Stimulated activated CD4-positive, alpha-beta T cell treated with anti-CD3 and anti-CD28 coated beads, Interleukin-15, amount 100 ng/mL, for 1 hour (primary cell): ENCODE data around the gene FAM20C.
"Not testable (repeated sequence)": the region's sequence is repeated elsewhere in the genome, so short reads cannot be mapped to it uniquely, and the experiment has no call there.

Experiments
- DNase-seq, 2 donors: peaks; one replicate each; pipeline ENCODE4 v3.0.0-alpha.2; 2020; ENCODE audit warnings: low read depth in 1 of 2, low spot score in 1 of 2

Gene FAM20C

DNA sequence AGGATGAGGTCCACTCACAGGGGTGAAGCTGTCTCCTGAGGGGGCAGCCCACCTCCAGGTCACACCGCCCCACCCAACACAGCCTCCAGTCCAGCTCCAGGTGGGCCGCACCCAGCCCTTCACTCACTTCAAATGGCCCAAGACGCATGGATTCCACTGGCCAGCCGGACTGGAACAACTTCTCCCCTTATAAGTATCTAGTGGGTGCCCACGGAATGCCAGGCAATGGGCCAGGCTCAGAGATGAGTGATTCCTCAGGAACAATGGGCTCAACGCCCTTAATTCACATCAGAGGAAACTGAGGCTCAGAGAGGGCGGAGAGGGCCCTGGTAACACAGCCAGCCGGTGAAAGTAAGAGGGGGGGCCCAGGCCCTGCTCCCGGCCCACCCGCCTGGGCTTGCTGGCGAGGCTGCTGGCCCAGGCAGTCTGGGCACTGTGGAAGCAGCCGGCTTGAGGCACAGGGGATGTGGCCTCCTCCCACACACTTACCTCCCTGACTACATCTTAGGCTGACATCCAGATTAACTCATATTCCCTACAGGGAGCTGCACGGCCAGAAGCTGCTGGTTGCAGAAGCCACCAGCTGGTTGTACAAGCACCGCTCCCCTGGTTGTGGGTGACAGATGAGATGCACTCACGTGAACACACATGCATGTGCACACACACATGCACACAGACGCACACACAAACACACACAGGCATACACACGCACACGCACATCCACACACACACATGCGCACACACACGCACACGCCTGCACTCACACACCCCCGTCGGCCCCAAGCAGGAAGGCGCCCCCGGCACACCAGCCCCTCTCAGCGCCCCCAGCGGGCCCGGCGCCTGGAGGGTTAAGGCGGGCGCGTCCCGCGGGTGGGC lies 1.0 kb upstream of the FAM20C start:
- DNase-seq, result no peak

DNA sequence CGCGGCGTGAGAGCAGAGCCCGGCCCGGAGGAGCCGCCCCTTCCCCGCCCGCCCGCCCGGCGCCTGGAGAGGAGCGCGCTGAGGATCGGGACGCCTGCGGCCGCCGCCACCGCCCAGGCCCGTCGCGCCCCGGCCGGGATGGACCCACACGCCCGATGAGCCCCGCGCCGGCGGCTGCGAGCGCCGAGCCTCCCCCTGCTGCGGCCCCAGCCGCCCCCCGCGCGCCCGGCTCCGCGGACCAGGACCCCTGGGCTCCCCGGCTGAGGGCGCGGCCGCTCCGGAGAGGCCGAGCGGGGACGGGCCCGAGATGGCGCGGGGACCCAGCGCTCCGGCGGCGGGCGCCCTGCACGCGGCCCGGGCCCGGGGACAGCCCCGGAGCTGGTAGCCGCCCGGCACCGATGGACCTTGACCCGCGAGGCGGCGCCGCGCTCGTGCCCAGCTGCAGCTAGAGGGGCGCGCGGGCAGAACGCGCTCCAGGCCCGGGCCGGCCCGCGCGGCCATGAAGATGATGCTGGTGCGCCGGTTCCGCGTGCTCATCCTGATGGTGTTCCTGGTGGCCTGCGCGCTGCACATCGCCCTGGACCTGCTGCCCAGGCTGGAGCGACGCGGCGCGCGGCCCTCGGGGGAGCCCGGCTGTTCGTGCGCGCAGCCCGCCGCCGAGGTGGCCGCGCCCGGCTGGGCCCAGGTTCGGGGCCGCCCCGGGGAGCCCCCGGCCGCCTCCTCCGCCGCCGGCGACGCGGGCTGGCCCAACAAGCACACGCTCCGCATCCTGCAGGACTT lies 520 bp downstream of the FAM20C start:
- no peak for DNase-seq

- no peak for DNase-seq
These were observed 1.3 kb downstream of the FAM20C start for GRCh38 chr7:193481-194251.

- no peak for DNase-seq
These were observed 2.1 kb downstream of the FAM20C start for GRCh38 chr7:194252-195009.

GRCh38 chr7:195010-195829 lies 2.8 kb downstream of the FAM20C start:
- DNase-seq, result no peak

DNA sequence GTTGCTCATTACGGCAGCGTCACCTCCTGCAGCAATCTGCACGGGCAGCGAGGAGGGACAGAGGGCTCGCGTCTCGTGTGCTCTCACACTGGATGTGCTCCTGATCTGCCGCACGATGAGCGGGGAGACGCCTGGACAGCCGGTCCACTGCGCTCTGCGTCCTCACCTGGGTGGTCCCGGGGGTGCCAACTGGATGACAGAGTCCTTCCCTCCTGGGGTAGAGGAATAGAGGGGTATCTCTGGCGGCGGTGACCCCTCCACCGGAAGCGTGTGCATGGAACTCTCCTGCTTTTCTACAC lies 3.4 kb downstream of the FAM20C start:
- DNase-seq, result no peak

- DNase-seq, result no peak
These were observed 3.9 kb downstream of the FAM20C start for GRCh38 chr7:196283-196682.

- DNase-seq, result no peak
These were observed 4.5 kb downstream of the FAM20C start for GRCh38 chr7:196778-197321.

- no peak for DNase-seq
These were observed 5.3 kb downstream of the FAM20C start for GRCh38 chr7:197413-198335.

DNA sequence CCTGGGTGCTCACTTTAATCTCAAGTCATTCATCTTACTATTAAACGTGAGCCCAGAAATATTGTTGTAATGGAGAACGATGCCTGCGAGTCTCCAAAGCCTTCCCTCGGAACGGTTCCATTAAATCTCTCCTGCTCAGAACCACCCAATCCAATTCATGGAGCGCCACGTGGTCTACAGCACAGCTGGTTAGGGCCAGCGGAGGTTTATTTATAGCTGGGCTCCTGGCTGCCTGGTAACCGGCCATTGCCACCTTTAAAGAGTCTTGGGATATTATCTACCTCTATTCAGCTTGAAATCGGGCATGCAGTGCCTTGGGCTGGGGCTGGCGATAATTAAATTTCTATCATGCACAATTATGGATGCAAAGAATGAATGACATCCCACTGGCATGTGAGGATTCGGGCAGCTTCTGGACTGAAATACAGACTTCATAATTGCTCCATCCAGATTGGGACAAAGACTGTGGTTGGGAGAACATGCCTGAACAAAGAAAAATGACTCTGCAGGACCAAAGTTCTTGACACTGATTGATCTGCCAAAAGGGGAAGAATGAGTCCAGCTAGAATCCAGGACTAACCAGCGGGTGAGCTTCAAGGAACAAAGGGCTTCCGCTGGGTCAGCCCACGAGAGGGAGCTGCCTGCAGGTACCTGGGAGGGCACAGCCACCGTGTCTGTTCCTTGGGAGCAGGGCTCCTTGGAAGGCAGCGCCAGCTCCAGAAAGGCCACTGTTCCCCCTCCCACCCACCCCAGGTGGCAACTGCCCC lies 7.3 kb downstream of the FAM20C start:
- DNase-seq, result no peak

- no peak for DNase-seq
These were observed 7.9 kb downstream of the FAM20C start for GRCh38 chr7:200290-200689.

DNA sequence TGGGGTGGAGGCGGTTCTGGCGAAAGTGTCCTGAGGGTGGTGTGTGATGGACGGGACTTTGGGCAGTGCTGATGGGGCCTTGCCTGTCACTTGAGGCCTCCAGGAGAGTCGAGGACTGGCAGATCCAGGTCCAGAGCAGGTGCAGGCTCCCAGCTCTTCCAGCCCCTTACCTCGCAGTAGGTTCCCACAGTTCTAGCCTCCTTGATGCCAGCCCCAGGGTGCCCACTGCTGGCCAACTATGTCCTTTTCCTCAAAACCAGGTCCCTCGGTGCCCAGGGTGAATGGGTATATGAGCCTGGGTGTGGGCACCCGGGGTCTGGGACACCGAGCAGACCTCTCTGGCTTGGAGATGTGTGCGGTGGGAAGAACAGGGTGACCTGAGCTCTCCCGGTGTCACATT lies 8.3 kb downstream of the FAM20C start:
- no peak for DNase-seq

DNA sequence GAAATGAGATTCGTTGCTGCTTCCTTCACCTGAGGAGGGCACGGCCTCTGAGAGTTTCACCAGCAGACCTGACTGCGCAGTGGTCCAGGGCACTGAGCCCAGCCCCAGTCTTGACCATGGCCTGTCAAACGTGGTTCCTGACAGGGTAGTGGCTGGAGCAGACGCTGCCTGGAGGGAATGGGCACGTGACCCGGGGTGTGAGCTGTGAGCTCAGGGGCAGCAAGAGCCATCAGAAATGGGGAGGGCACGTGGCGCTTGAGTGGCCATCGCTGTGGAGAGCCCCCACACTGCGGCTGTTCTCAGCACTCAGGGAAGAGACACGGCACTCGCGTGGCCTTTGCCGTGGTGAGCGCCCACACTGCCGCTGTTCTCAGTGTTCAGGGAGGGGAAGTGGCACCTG lies 12.0 kb downstream of the FAM20C start:
- no peak for DNase-seq

- DNase-seq, result no peak
These were observed 13.0 kb downstream of the FAM20C start for GRCh38 chr7:205115-206010.

DNA sequence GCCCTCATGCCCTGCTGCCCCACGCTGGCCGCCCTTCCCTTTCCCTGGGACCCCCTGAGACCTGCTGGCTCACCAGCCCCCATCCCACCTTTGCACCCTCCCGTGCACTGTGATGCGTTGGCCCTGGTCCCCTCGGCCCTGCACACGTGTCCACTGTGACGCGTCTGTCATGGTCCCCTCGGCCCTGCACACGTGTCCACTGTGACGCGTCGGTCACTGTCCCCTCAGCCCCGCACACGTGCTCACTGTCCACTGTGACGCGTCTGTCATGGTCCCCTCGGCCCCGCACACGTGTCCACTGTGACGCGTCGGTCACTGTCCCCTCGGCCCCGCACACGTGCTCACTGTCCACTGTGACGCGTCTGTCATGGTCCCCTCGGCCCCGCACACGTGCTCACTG lies 14.0 kb downstream of the FAM20C start:
- not testable (repeated sequence) for DNase-seq

- no peak for DNase-seq
These were observed 15.2 kb downstream of the FAM20C start for GRCh38 chr7:207418-208129.
